Measurements from ENCODE around the gene DPM3.

GRCh38 chr1:155140630-155140953 is 261 bp upstream of the DPM3 start:
- TF ChIP-seq, protein P1, sequence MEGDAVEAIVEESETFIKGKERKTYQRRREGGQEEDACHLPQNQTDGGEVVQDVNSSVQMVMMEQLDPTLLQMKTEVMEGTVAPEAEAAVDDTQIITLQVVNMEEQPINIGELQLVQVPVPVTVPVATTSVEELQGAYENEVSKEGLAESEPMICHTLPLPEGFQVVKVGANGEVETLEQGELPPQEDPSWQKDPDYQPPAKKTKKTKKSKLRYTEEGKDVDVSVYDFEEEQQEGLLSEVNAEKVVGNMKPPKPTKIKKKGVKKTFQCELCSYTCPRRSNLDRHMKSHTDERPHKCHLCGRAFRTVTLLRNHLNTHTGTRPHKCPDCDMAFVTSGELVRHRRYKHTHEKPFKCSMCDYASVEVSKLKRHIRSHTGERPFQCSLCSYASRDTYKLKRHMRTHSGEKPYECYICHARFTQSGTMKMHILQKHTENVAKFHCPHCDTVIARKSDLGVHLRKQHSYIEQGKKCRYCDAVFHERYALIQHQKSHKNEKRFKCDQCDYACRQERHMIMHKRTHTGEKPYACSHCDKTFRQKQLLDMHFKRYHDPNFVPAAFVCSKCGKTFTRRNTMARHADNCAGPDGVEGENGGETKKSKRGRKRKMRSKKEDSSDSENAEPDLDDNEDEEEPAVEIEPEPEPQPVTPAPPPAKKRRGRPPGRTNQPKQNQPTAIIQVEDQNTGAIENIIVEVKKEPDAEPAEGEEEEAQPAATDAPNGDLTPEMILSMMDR (IDR thresholded peaks at IDR 0.05) = no peak
- TF ChIP-seq EP300 (IDR thresholded peaks at IDR 0.05) (no peak), POLR2A (IDR thresholded peaks at IDR 0.05) (no peak), POLR2AphosphoS5 (IDR thresholded peaks at IDR 0.05) (no peak)
